ENCODE measurements around the gene PDE12.

DNA sequence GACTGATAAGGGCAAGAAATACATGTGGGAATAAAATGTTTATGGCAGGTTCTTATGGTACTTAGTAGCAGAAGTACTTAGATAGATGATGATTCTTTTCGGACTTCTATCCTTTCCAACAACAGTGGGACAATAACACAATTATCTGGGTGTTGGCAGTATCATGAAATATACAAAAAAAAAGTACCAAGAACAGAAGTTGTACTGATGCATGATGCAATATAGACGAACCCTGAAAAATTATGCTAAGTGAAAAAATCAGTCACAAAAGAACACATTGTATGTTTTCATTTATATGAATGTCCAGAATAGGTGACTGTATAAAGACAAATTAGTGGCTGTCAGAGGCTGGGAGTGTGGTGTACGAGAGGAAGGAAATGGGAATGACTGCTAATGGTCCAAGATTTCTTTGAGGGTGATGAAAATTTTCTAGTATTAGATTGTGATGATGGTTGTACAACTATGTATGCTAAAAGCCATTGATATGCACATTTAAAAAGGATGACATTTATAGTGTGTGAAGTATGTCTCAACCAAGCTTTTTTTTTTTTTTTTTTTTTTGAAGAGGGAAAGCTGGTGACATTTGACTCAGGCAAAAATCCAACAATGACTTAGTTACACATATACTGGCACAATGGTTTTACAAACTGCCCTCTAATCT lies 20.0 kb downstream of the PDE12 start:
- TF ChIP-seq, protein P1, sequence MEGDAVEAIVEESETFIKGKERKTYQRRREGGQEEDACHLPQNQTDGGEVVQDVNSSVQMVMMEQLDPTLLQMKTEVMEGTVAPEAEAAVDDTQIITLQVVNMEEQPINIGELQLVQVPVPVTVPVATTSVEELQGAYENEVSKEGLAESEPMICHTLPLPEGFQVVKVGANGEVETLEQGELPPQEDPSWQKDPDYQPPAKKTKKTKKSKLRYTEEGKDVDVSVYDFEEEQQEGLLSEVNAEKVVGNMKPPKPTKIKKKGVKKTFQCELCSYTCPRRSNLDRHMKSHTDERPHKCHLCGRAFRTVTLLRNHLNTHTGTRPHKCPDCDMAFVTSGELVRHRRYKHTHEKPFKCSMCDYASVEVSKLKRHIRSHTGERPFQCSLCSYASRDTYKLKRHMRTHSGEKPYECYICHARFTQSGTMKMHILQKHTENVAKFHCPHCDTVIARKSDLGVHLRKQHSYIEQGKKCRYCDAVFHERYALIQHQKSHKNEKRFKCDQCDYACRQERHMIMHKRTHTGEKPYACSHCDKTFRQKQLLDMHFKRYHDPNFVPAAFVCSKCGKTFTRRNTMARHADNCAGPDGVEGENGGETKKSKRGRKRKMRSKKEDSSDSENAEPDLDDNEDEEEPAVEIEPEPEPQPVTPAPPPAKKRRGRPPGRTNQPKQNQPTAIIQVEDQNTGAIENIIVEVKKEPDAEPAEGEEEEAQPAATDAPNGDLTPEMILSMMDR (IDR thresholded peaks at IDR 0.05): no peak
- no peak for TF ChIP-seq POLR2A (IDR thresholded peaks at IDR 0.05)

Measured in thyroid gland (tissue), 4 donors.